ENCODE measurements around the gene RNF5. TPM values are rescaled to one million over a fixed set of nuclear protein-coding genes. Genes with fewer than 3 reads are reported as not detected.

The RNF5 gene
- total RNA-seq, 1 donor: 37.6 TPM

- DNase-seq (ENCODE audit: low read depth): no peak
- TF ChIP-seq CTCF (IDR thresholded peaks at IDR 0.05; ENCODE audit: insufficient read depth, low read depth, low read length): no peak
- H3K4me3 ChIP-seq (ENCODE audit: low read depth, low read length): no peak overlapping the region
Observed at GRCh38 chr6:32170294-32170693, 7.9 kb upstream of the RNF5 start.

GRCh38 chr6:32171234-32171633 lies 7.0 kb upstream of the RNF5 start:
- DNase-seq (ENCODE audit: low read depth): no peak
- TF ChIP-seq CTCF (IDR thresholded peaks at IDR 0.05; ENCODE audit: insufficient read depth, low read depth, low read length): no peak
- no peak overlapping the region for H3K4me3 ChIP-seq (ENCODE audit: low read depth, low read length)

- no peak for TF ChIP-seq CTCF (IDR thresholded peaks at IDR 0.05; ENCODE audit: insufficient read depth, low read depth, low read length)
- H3K4me3 ChIP-seq (ENCODE audit: low read depth, low read length): no peak overlapping the region
- DNase-seq (ENCODE audit: low read depth): no peak
Observed at GRCh38 chr6:32173051-32173727, 5.0 kb upstream of the RNF5 start.

- no peak for DNase-seq (ENCODE audit: low read depth)
- peak overlapping the region; percentile 92 for H3K4me3 ChIP-seq (ENCODE audit: low read depth, low read length)
- no peak for TF ChIP-seq CTCF (IDR thresholded peaks at IDR 0.05; ENCODE audit: insufficient read depth, low read depth, low read length)
Observed at GRCh38 chr6:32174416-32174815, 3.8 kb upstream of the RNF5 start.

- DNase-seq (ENCODE audit: low read depth): no peak
- TF ChIP-seq CTCF (IDR thresholded peaks at IDR 0.05; ENCODE audit: insufficient read depth, low read depth, low read length): no peak
- peak overlapping the region; percentile 92 for H3K4me3 ChIP-seq (ENCODE audit: low read depth, low read length)
Observed at GRCh38 chr6:32175322-32175710, 2.9 kb upstream of the RNF5 start.

- no peak for TF ChIP-seq CTCF (IDR thresholded peaks at IDR 0.05; ENCODE audit: insufficient read depth, low read depth, low read length)
- DNase-seq (ENCODE audit: low read depth): peak; percentile 97
- H3K4me3 ChIP-seq (ENCODE audit: low read depth, low read length): peak within 1 kb of the TSS; percentile 92
Observed at GRCh38 chr6:32175711-32176475, 2.3 kb upstream of the RNF5 start, which contains the start of gene AGPAT1. TSS of gene AGPAT1 (minus strand) at chr6:32176084. CDS start at chr6:32171496, 4,588 bp downstream.
